ENCODE measurements around the gene UNC5C.

DNA sequence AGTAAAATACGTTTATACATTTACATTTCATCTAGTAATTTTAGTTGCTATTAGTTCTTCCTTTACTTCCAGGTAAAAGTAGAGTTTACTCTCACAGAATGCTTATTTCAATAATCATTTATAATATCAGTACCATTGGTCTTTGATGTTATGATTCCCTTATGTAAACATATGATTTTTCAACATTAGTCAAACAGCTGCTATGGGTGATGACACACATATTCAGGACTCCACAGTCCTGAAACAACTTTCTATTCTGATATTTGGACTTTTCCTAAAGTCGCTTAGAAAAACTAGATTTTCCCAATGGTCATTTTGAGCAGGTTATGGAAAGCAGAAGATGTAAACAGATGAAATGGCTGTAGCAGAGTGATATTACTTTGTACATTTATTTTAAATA lies 369.8 kb downstream of the UNC5C start:
- TF ChIP-seq, protein P1, sequence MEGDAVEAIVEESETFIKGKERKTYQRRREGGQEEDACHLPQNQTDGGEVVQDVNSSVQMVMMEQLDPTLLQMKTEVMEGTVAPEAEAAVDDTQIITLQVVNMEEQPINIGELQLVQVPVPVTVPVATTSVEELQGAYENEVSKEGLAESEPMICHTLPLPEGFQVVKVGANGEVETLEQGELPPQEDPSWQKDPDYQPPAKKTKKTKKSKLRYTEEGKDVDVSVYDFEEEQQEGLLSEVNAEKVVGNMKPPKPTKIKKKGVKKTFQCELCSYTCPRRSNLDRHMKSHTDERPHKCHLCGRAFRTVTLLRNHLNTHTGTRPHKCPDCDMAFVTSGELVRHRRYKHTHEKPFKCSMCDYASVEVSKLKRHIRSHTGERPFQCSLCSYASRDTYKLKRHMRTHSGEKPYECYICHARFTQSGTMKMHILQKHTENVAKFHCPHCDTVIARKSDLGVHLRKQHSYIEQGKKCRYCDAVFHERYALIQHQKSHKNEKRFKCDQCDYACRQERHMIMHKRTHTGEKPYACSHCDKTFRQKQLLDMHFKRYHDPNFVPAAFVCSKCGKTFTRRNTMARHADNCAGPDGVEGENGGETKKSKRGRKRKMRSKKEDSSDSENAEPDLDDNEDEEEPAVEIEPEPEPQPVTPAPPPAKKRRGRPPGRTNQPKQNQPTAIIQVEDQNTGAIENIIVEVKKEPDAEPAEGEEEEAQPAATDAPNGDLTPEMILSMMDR (conservative IDR thresholded peaks at IDR 0.05 in 1 of 2, IDR thresholded peaks at IDR 0.05 in 1 of 2; ENCODE audit: low read depth in 1 of 2, low read length in 2 of 2) = no peak
- TF ChIP-seq EZH2 (IDR thresholded peaks at IDR 0.05; ENCODE audit: low read length, missing control alignments) = no peak

Data from fibroblast of lung (primary cell).